HepG2 (cell line): ENCODE data around the gene VPS52. TPM values are rescaled to one million over a fixed set of nuclear protein-coding genes. Genes with fewer than 3 reads are reported as not detected.
A peak's percentile ranks its signal among the peaks of the same experiment; 100 is the strongest.

Source experiments
- FOXO4 ChIP-seq: sonication (generic); formaldehyde crosslinking; conservative IDR thresholded peaks from 2 replicates; pipeline ENCODE4 v1.8.1; 2023; ENCODE audit warnings: missing genetic modification reagents
- FOXP1 ChIP-seq, 2 experiments: fragments of 450-650 bp in 1 of 2; IDR thresholded peaks; 2 replicates each; pipeline ENCODE4 v1.6.1; 2017 to 2018; ENCODE audit warnings: antibody characterized with exemption in 1 of 2
- GPN1 ChIP-seq: sonication (generic); formaldehyde crosslinking; IDR thresholded peaks from 2 replicates; pipeline ENCODE4 v1.5.1; 2020; ENCODE audit warnings: missing genetic modification reagents, borderline replicate concordance
- MAFF ChIP-seq: IDR thresholded peaks from 2 replicates; pipeline ENCODE4 v1.6.1; 2011; ENCODE audit warnings: low read depth, low read length, improper control_type of control experiment
- MED13 ChIP-seq: sonication (generic); formaldehyde crosslinking; IDR thresholded peaks from 2 replicates; pipeline ENCODE4 v1.5.0; 2020; ENCODE audit warnings: missing genetic modification reagents
- MYC ChIP-seq: sonication (generic); formaldehyde crosslinking; IDR thresholded peaks from 2 replicates; pipeline ENCODE4 v1.9.0; 2021; ENCODE audit warnings: missing genetic modification reagents, borderline replicate concordance
- PRMT3 ChIP-seq: sonication (generic); formaldehyde crosslinking; IDR thresholded peaks from 2 replicates; pipeline ENCODE4 v1.8.1; 2022; ENCODE audit warnings: low read depth, mild to moderate bottlenecking, moderate library complexity, missing genetic modification reagents, borderline replicate concordance
- SAFB2 ChIP-seq: sonication (generic); formaldehyde crosslinking; IDR thresholded peaks from 2 replicates; pipeline ENCODE4 v1.5.1; 2020; ENCODE audit warnings: missing genetic modification reagents, low read depth, mild to moderate bottlenecking, borderline replicate concordance
- SETDB1 ChIP-seq: sonication (generic); formaldehyde crosslinking; IDR thresholded peaks from 2 replicates; pipeline ENCODE4 v1.5.1; 2020; ENCODE audit warnings: missing genetic modification reagents, mild to moderate bottlenecking, borderline replicate concordance
- SMAD3 ChIP-seq: sonication (generic); formaldehyde crosslinking; IDR thresholded peaks from 2 replicates; pipeline ENCODE4 v1.4.0; 2020; ENCODE audit warnings: missing genetic modification reagents
- TCF7 ChIP-seq: sonication (generic); IDR thresholded peaks from 2 replicates; pipeline ENCODE4 v1.6.1; 2016; ENCODE audit warnings: antibody characterized with exemption, low read depth
- YEATS4 ChIP-seq: sonication (generic); formaldehyde crosslinking; IDR thresholded peaks from 2 replicates; pipeline ENCODE4 v1.4.0; 2020; ENCODE audit warnings: missing genetic modification reagents, borderline replicate concordance
- ZBTB34 ChIP-seq: sonication (generic); formaldehyde crosslinking; IDR thresholded peaks from 2 replicates; pipeline ENCODE4 v1.8.0; 2022; ENCODE audit warnings: mild to moderate bottlenecking, missing genetic modification reagents
- ZNF367 ChIP-seq: sonication (generic); formaldehyde crosslinking; IDR thresholded peaks from 2 replicates; pipeline ENCODE4 v1.4.0; 2020; ENCODE audit warnings: missing genetic modification reagents, borderline replicate concordance
- ZNF432 ChIP-seq: sonication (generic); formaldehyde crosslinking; IDR thresholded peaks from 2 replicates; pipeline ENCODE4 v1.5.0; 2020; ENCODE audit warnings: missing genetic modification reagents, mild to moderate bottlenecking, borderline replicate concordance
- ZNF564 ChIP-seq: sonication (generic); formaldehyde crosslinking; IDR thresholded peaks from 2 replicates; pipeline ENCODE4 v1.8.1; 2023; ENCODE audit warnings: mild to moderate bottlenecking, missing genetic modification reagents
- ZNF709 ChIP-seq: sonication (generic); formaldehyde crosslinking; IDR thresholded peaks from 2 replicates; pipeline ENCODE4 v1.5.0; 2020; ENCODE audit warnings: mild to moderate bottlenecking, missing genetic modification reagents
- ZNF773 ChIP-seq: sonication (generic); formaldehyde crosslinking; IDR thresholded peaks from 2 replicates; pipeline ENCODE4 v1.4.0; 2020; ENCODE audit warnings: missing genetic modification reagents, borderline replicate concordance
- ZNF839 ChIP-seq: sonication (generic); formaldehyde crosslinking; IDR thresholded peaks from 2 replicates; pipeline ENCODE4 v1.4.0; 2020; ENCODE audit warnings: missing genetic modification reagents, mild to moderate bottlenecking, borderline replicate concordance
- polyA plus RNA-seq, 8 experiments: library from polyadenylated mRNA; depleted of rRNA in 3 of 8; stranded (reverse) in 7 of 8; unstranded in 1 of 8; fragments of >200 nt; fragmentation: Illumina TruSeq in 4 of 8; extraction: Trizol in 4 of 8; gene quantifications; 2 replicates each; pipeline versions ENCODE4 v1.2.1 to v1.2.3, GENCODE V29; 2011 to 2016; ENCODE audit warnings: low read depth in 4 of 8, missing spikeins in 1 of 8, mixed read lengths in 1 of 8; ENCODE audit not compliant: insufficient read depth in 1 of 8
- total RNA-seq, 5 experiments: library from RNA; depleted of rRNA; stranded (reverse); fragments of >200 nt; fragmentation: Illumina TruSeq; extraction: Trizol; gene quantifications; 2 replicates each; pipeline ENCODE4 v1.2.3, GENCODE V29; 2016; ENCODE audit warnings: low read depth in 1 of 5
- TF ChIP-seq, protein P1 (sequence below), 2 experiments: sonication (generic) in 1 of 2; formaldehyde crosslinking in 1 of 2; IDR thresholded peaks; 2 replicates each; pipeline versions ENCODE4 v1.6.1 to v1.9.0; 2014 to 2022; ENCODE audit warnings: antibody characterized with exemption in 1 of 2, borderline replicate concordance in 1 of 2, inconsistent platforms in 1 of 2, low read depth in 1 of 2, missing genetic modification reagents in 1 of 2

VPS52 gene
- total and polyA plus RNA-seq, 2 of the 13 experiments (the other 11 are each of a cell fraction or from before 2014, with no cell fraction given), result 48.9 to 85.5 TPM

GRCh38 chr6:33288921-33289783, 17.5 kb upstream of the VPS52 start, which contains the start of the genes PFDN6 and WDR46 (continued):
- TF ChIP-seq ZNF773 (CRISPR knock-in tag) (no peak), PRMT3 (CRISPR knock-in tag) (no peak), ZNF709 (CRISPR knock-in tag) (no peak), TCF7 (no peak), YEATS4 (peak; percentile 49; the same call in 1 of the 2 replicates), MYC (CRISPR knock-in tag) (peak; percentile 85; the same call in 1 of the 2 replicates), FOXO4 (no peak), ZNF839 (CRISPR knock-in tag) (no peak; the same call in 1 of the 2 replicates), ZNF432 (CRISPR knock-in tag) (no peak), SAFB2 (CRISPR knock-in tag) (no peak), MED13 (CRISPR knock-in tag) (0 out of 2 replicates have a peak, but pooled peaks have one; percentile 52), GPN1 (CRISPR knock-in tag) (no peak), MAFF (0 out of 2 replicates have a peak, but pooled peaks have one; percentile 4), ZNF564 (CRISPR knock-in tag) (no peak), SMAD3 (CRISPR knock-in tag) (no peak), ZBTB34 (CRISPR knock-in tag) (no peak), ZNF367 (CRISPR knock-in tag) (no peak), SETDB1 (CRISPR knock-in tag) (no peak), FOXP1 (IDR thresholded peaks at IDR 0.05) (no peak), FOXP1 (CRISPR knock-in tag; IDR thresholded peaks at IDR 0.05) (peak; percentile 52; the same call in 1 of the 2 replicates)
- TF ChIP-seq, protein P1, sequence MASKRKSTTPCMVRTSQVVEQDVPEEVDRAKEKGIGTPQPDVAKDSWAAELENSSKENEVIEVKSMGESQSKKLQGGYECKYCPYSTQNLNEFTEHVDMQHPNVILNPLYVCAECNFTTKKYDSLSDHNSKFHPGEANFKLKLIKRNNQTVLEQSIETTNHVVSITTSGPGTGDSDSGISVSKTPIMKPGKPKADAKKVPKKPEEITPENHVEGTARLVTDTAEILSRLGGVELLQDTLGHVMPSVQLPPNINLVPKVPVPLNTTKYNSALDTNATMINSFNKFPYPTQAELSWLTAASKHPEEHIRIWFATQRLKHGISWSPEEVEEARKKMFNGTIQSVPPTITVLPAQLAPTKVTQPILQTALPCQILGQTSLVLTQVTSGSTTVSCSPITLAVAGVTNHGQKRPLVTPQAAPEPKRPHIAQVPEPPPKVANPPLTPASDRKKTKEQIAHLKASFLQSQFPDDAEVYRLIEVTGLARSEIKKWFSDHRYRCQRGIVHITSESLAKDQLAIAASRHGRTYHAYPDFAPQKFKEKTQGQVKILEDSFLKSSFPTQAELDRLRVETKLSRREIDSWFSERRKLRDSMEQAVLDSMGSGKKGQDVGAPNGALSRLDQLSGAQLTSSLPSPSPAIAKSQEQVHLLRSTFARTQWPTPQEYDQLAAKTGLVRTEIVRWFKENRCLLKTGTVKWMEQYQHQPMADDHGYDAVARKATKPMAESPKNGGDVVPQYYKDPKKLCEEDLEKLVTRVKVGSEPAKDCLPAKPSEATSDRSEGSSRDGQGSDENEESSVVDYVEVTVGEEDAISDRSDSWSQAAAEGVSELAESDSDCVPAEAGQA (IDR thresholded peaks at IDR 0.05; ENCODE audit: low read depth), result peak; percentile 93
- TF ChIP-seq, protein P1 (CRISPR knock-in tag; IDR thresholded peaks at IDR 0.05; ENCODE audit: borderline replicate concordance), result no peak
